Endothelial cell of umbilical vein (primary cell): ENCODE data around the gene ZIC5. TPM values are rescaled to one million over a fixed set of nuclear protein-coding genes. Genes with fewer than 3 reads are reported as not detected.

Source experiments
- BruUV-seq: library from RNA; stranded (reverse); fragments of 400-500 nt; replicated peaks from 2 replicates; lab custom pipeline; 2021; lab: Mats Ljungman, UMichigan
- CTCF ChIA-PET: fragments of 300-600, 350-600 bp; sonication (Branson Sonifier 250); formaldehyde crosslinking; loops from one replicate; lab custom pipeline; 2021; ENCODE audit warnings: antibody characterized with exemption, inconsistent platforms; lab: Charles Lee
- POLR2A ChIA-PET: fragments of 300-600, 350-600 bp; sonication (Branson Sonifier 250); formaldehyde crosslinking; loops from one replicate; lab custom pipeline; 2021; ENCODE audit warnings: antibody characterized with exemption, inconsistent platforms; lab: Charles Lee
- DNase-seq: peaks from one replicate; pipeline ENCODE4 v3.0.0-alpha.2; 2011; ENCODE audit warnings: low read depth, low spot score
- FAIRE-seq: peaks from 2 replicates; lab custom pipeline; 2011; peaks lifted over from hg19 to GRCh38; lab: Jason Lieb, UNC
- H2AFZ ChIP-seq: 2 replicates; pipeline ENCODE4 v1.6.0; 2012; ENCODE audit warnings: low read depth, low read length, control low read depth, inconsistent platforms
- H3K27ac ChIP-seq: 2 replicates; pipeline ENCODE4 v1.5.1; 2011; ENCODE audit warnings: low read depth, mild to moderate bottlenecking, control low read depth, low read length, moderate library complexity; ENCODE audit not compliant: insufficient read depth
- H3K27me3 ChIP-seq, 2 experiments: 2 replicates each; pipeline versions ENCODE4 v1.6.0 to v1.6.1; 2011; ENCODE audit warnings: low read length in 2 of 2, mixed read lengths in 1 of 2; ENCODE audit not compliant: control insufficient read depth in 2 of 2, insufficient read depth in 2 of 2
- H3K36me3 ChIP-seq, 2 experiments: 2 replicates in 1 of 2; 3 replicates in 1 of 2; pipeline ENCODE4 v1.5.1; 2011; ENCODE audit warnings: low read length in 2 of 2, mild to moderate bottlenecking in 1 of 2, moderate library complexity in 1 of 2; ENCODE audit not compliant: control insufficient read depth in 2 of 2, insufficient read depth in 2 of 2; ENCODE audit errors: extremely low read depth in 1 of 2
- H3K4me1 ChIP-seq: 3 replicates; pipeline ENCODE4 v1.5.1; 2011; ENCODE audit warnings: mild to moderate bottlenecking, low read length; ENCODE audit not compliant: control insufficient read depth, insufficient read depth; ENCODE audit errors: extremely low read depth
- H3K4me2 ChIP-seq: 2 replicates; pipeline ENCODE4 v1.6.1; 2011; ENCODE audit warnings: low read length, control low read depth, mixed read lengths; ENCODE audit not compliant: insufficient read depth
- H3K4me3 ChIP-seq, 3 experiments: fragments of 200-600 bp in 1 of 3; sonication (generic), shearing (Covaris generic) in 1 of 3; replicated peaks in 1 of 3; 2 replicates each; pipeline ENCODE4 v1.5.1; 2011 to 2016; ENCODE audit warnings: control low read depth in 3 of 3, low read length in 3 of 3, mild to moderate bottlenecking in 2 of 3, inconsistent platforms in 1 of 3, low read depth in 1 of 3, moderate library complexity in 1 of 3; ENCODE audit not compliant: insufficient read depth in 1 of 3
- H3K79me2 ChIP-seq: 2 replicates; pipeline ENCODE4 v1.6.0; 2012; ENCODE audit warnings: low read length, inconsistent platforms; ENCODE audit not compliant: control insufficient read depth, insufficient read depth
- H3K9ac ChIP-seq: replicated peaks from 2 replicates; pipeline ENCODE3; 2011; ENCODE audit warnings: low read length, control low read depth; ENCODE audit not compliant: insufficient read depth; ENCODE audit errors: extremely low read depth
- H3K9me1 ChIP-seq: replicated peaks from 3 replicates; pipeline ENCODE4 v1.6.0; 2011; ENCODE audit warnings: mild to moderate bottlenecking, low read length; ENCODE audit not compliant: control insufficient read depth, insufficient read depth; ENCODE audit errors: extremely low read depth
- H3K9me3 ChIP-seq: replicated peaks from 2 replicates; pipeline ENCODE4 v1.5.1; 2012; ENCODE audit warnings: low read length, inconsistent platforms; ENCODE audit not compliant: control insufficient read depth, insufficient read depth
- H4K20me1 ChIP-seq: replicated peaks from 2 replicates; pipeline ENCODE3; 2011; ENCODE audit warnings: mild to moderate bottlenecking, low read length; ENCODE audit not compliant: control insufficient read depth, insufficient read depth; ENCODE audit errors: extremely low read depth
- CTCF ChIP-seq, 2 donors: IDR thresholded peaks; 1 replicate in 1 of 2; 2 replicates in 1 of 2; pipeline ENCODE4 v1.5.1; 2011; ENCODE audit warnings: low read length in 2 of 2, mild to moderate bottlenecking in 2 of 2, moderate library complexity in 2 of 2, control low read depth in 1 of 2, inconsistent platforms in 1 of 2, low read depth in 1 of 2; ENCODE audit not compliant: insufficient read depth in 1 of 2; ENCODE audit errors: extremely low read depth in 1 of 2
- EZH2 ChIP-seq: IDR thresholded peaks from 2 replicates; pipeline ENCODE4 v1.6.1; 2012; ENCODE audit warnings: borderline replicate concordance, low read depth, mild to moderate bottlenecking, moderate library complexity, low read length, inconsistent platforms; ENCODE audit not compliant: severe bottlenecking
- FOS ChIP-seq: IDR thresholded peaks from 2 replicates; pipeline ENCODE4 v1.6.1; 2011; ENCODE audit warnings: mild to moderate bottlenecking, low read length, moderate library complexity, borderline replicate concordance; ENCODE audit not compliant: insufficient read depth
- GATA2 ChIP-seq: IDR thresholded peaks from 2 replicates; pipeline ENCODE4 v1.7.0; 2011; ENCODE audit warnings: low read depth, mild to moderate bottlenecking, moderate library complexity, mixed read lengths, low read length; ENCODE audit not compliant: insufficient read length, insufficient read depth
- JUN ChIP-seq: IDR thresholded peaks from 2 replicates; pipeline ENCODE4 v1.6.1; 2011; ENCODE audit warnings: borderline replicate concordance, low read depth; ENCODE audit not compliant: insufficient read length, insufficient read depth
- MYC ChIP-seq: IDR thresholded peaks from one replicate; pipeline ENCODE4 v1.6.1; 2011; ENCODE audit warnings: mild to moderate bottlenecking, low read depth, low read length
- POLR2A ChIP-seq: IDR thresholded peaks from 2 replicates; pipeline ENCODE4 v1.6.1; 2012; ENCODE audit warnings: low read depth, mild to moderate bottlenecking, control low read depth, low read length
- POLR2AphosphoS5 ChIP-seq: IDR thresholded peaks from 2 replicates; pipeline ENCODE4 v1.6.1; 2012; ENCODE audit warnings: low read depth, mild to moderate bottlenecking, control low read depth, low read length, moderate library complexity; ENCODE audit not compliant: insufficient read depth
- dilution Hi-C: fragments of 300-500 bp; cut with MboI; formaldehyde crosslinking; loops from one replicate; pipeline ENCODE4 v1.15.0; 2019; ENCODE audit warnings: low sequenced_read_pairs; ENCODE audit not compliant: extremely low pct_ligation_motif_present
- intact Hi-C: fragments of 100-400 bp; cut with micrococcal nuclease; formaldehyde crosslinking; loops from one replicate; pipeline ENCODE4 v1.10.0; 2022
- polyA plus RNA-seq, 4 experiments: library from polyadenylated mRNA; depleted of rRNA in 3 of 4; stranded (reverse) in 3 of 4; unstranded in 1 of 4; fragments of >200 nt; gene quantifications; 2 replicates each; pipeline versions ENCODE4 v1.2.1 to v1.2.3, GENCODE V29; 2011 to 2012; ENCODE audit warnings: missing spikeins in 1 of 4
- total RNA-seq: library from RNA; stranded (reverse); gene quantifications from 2 replicates; pipeline ENCODE4 v1.2.3, GENCODE V29; 2021
- TF ChIP-seq, protein P1 (sequence below): IDR thresholded peaks from 2 replicates; pipeline ENCODE4 v1.6.1; 2011; ENCODE audit not compliant: insufficient read depth, insufficient read length

The ZIC5 gene
- total and polyA plus RNA-seq, 2 donors (not counting 3 experiments of a cell fraction or from before 2014, with no cell fraction given) = not detected

DNA sequence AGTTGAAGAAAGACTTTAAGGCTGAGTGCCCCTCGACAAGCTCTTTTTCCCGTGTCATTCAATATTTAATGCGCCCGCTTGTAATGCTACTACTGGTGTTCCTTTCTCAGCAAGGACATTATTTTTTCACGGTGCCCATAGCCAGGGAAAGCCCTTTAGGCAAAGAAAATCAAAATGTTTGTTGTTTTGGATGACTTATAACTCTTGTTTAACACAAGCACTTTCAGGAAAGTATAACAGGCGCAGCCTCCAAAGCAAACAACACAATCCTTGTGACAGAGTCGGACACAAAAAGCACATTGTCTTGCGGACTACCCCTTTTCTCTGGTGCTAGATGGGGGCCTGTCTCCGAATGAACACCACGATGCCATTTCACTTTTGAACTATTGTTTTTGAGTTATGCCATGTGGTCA lies 12.4 kb downstream of the ZIC5 start:
- TF ChIP-seq EZH2 = peak; percentile 93
- TF ChIP-seq POLR2AphosphoS5 = no peak
- no peak for TF ChIP-seq FOS
- Histone ChIP-seq H3K9ac (no peak overlapping the region), H3K36me3 (no peaks in the 10 kb centered on the region), H3K9me3 (no peaks in the 10 kb centered on the region), H3K4me1 (peaks cover 7% of the 10 kb centered on the region), H3K4me3 (no peak overlapping the region), H3K9me1 (no peaks in the 10 kb centered on the region), H3K4me2 (no peak overlapping the region), H4K20me1 (no peaks in the 10 kb centered on the region), H2AFZ (no peak overlapping the region), H3K27ac (no peak overlapping the region), H3K79me2 (no peaks in the 10 kb centered on the region), H3K27me3 (peaks cover 78 to 91% of the 10 kb centered on the region in 2 experiments)
- intact Hi-C loops (no loop called here), dilution Hi-C loops (no loop called here)
- ChIA-PET CTCF (no interaction called here), POLR2A (no interaction called here)
- BruUV-seq = no TSS peak
- no peak for FAIRE-seq
- DNase-seq = no peak

DNA sequence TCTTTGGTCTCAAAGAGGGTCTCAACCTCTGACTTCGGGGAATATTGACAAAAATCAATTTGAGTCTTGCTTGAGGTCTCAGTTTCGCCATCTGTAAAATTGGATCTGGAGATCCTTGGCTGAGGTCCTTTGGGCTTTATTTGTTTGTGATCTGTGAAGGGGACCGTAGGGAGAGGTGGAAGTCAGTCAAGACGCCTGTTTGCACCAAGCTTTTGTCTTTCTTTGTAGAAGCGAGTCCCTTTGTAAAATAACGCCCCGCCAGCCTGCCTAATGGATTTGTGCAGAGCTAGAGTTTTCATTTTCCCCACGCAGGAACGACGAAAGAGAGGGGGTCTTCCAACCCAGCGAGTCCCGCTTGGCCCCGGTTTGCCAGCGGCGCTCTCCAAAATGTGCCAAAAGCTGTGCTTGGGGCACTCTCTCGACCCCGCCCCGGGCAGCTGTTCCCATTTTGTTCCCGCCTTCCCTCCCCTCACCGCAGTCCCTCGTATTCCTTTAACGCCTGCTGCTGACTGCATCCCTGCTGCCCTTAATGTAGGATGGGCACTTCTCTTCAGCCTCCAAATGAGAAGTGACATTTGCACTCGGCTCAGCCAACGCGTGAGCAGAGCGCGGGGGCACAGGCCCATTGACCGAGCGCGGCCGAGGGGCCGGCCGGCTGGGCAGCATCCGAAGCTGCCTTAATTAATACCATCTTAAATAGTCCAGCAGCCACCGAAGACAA lies 13.0 kb downstream of the ZIC5 start:
- H3K9ac ChIP-seq = no peak overlapping the region
- H3K4me2 ChIP-seq = no peak overlapping the region
- H3K27ac ChIP-seq = no peak overlapping the region
- no peaks in the 10 kb centered on the region for H3K9me3 ChIP-seq
- no peaks in the 10 kb centered on the region for H4K20me1 ChIP-seq
- H3K4me1 ChIP-seq = peaks cover 7% of the 10 kb centered on the region
- DNase-seq = no peak
- no peaks in the 10 kb centered on the region for H3K79me2 ChIP-seq
- BruUV-seq = no TSS peak
- H3K36me3 ChIP-seq = no peaks in the 10 kb centered on the region
- H2AFZ ChIP-seq = no peak overlapping the region
- H3K4me3 ChIP-seq = no peak overlapping the region
- TF ChIP-seq, protein P1, sequence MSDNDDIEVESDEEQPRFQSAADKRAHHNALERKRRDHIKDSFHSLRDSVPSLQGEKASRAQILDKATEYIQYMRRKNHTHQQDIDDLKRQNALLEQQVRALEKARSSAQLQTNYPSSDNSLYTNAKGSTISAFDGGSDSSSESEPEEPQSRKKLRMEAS = no peak
- TF ChIP-seq MYC = no peak
- TF ChIP-seq JUN = no peak
- no peak for TF ChIP-seq GATA2
- TF ChIP-seq POLR2A = no peak
- no peak for TF ChIP-seq FOS
- no peak for TF ChIP-seq CTCF (IDR thresholded peaks at IDR 0.05; ENCODE audit: extremely low read depth in 1 of 2, insufficient read depth in 1 of 2, low read depth in 1 of 2, low read length in 2 of 2)
- peak; percentile 92 for TF ChIP-seq EZH2
- TF ChIP-seq POLR2AphosphoS5 = no peak
- dilution Hi-C loops = no loop called here
- ChIA-PET POLR2A (no interaction called here), CTCF (interaction anchor here (2.2 kb wide), 1 partner anchor 301 kb away, joined by 5 read pairs; no protein-coding TSS in a partner anchor)
- H3K27me3 ChIP-seq = peaks cover 77 to 86% of the 10 kb centered on the region in 2 experiments
- intact Hi-C loops = no loop called here
- no peak for FAIRE-seq
- H3K9me1 ChIP-seq = no peaks in the 10 kb centered on the region
